Activated T-helper 2 cell treated with anti-CD3 and anti-CD28 coated beads, Interferon-gamma antibody, Interleukin-2, Interleukin-4, amounts not matched to agents 10 μg/mL and 5 μg/mL and 100 μg/mL, durations not matched to agents 14 hours and 24 hours and 36 hours (primary cell): ENCODE data around the gene MEMO1. TPM values are rescaled to one million over a fixed set of nuclear protein-coding genes. Genes with fewer than 3 reads are reported as not detected.
A peak's percentile ranks its signal among the peaks of the same experiment; 100 is the strongest.
"Not testable (repeated sequence)": the region's sequence is repeated elsewhere in the genome, so short reads cannot be mapped to it uniquely, and the experiment has no call there.

Experiments used
- DNase-seq: peaks from one replicate; pipeline ENCODE4 v3.0.0; 2021; ENCODE audit warnings: low spot score
- H3K27ac Mint-ChIP-seq: one replicate; pipeline ENCODE4 v1.8.0; 2021; ENCODE audit warnings: mixed read lengths
- H3K27me3 Mint-ChIP-seq: one replicate; pipeline ENCODE4 v1.8.0; 2021; ENCODE audit warnings: low read depth, mixed read lengths
- H3K36me3 Mint-ChIP-seq: one replicate; pipeline ENCODE4 v1.8.0; 2021; ENCODE audit warnings: low read depth, mixed read lengths
- H3K4me1 Mint-ChIP-seq: one replicate; pipeline ENCODE4 v1.8.0; 2021; ENCODE audit warnings: low read depth, mixed read lengths
- H3K4me3 Mint-ChIP-seq: one replicate; pipeline ENCODE4 v1.8.0; 2021; ENCODE audit warnings: low read depth, mild to moderate bottlenecking, moderate library complexity, mixed read lengths
- H3K9me3 Mint-ChIP-seq: one replicate; pipeline ENCODE4 v1.8.0; 2021; ENCODE audit warnings: mixed read lengths
- intact Hi-C: fragments of 100-400 bp; cut with micrococcal nuclease; formaldehyde crosslinking; loops from one replicate; pipeline ENCODE4 v1.15.1; 2023
- total RNA-seq: library from RNA; stranded (reverse); gene quantifications from 2 replicates; pipeline ENCODE4 v1.2.3, GENCODE V29; 2022

MEMO1 gene
- 63.7 and 64.8 TPM in 2 replicates for total RNA-seq

GRCh38 chr2:32010670-32011484 is at the start of gene MEMO1:
TSS of gene MEMO1 (minus strand) at chr2:32011008. CDS start at chr2:32010247, 761 bp downstream.
- Mint-ChIP-seq H3K4me1 (peaks cover 34% of the 10 kb centered on the region), H3K4me3 (peak within 1 kb of the TSS; percentile 85), H3K27me3 (no peaks in the 10 kb centered on the region), H3K9me3 (no peaks in the 10 kb centered on the region), H3K27ac (peak within 1 kb of the TSS; percentile 93), H3K36me3 (peaks cover 19% of the 10 kb centered on the region)
- DNase-seq = peak; percentile 92
- intact Hi-C loops = loop anchor here (1.0 to 10.0 kb wide), 4 partner anchors 28 to 344 kb away; partner anchors contain the start of genes BIRC6, DPY30, SLC30A6 and SPAST

DNA sequence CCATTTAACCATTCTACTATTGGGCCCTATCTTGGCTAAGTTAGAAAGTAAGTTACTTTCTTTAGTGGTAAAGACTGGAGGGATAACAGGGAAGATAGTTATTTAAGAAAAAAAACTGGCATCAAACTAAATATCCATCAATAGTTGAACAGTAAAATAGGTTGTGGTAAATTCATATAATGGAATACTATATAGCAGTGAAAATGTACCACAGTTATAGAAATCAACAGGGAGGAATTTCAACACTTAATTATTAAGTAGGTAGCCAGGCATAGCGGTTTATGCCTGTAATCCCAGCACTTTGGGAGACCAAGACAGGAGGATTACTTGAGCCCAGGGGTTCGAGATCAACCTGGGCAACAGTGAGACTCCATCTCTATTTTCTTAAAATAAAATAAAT is 49.5 kb upstream of the MEMO1 start:
- Mint-ChIP-seq H3K27ac (no peak overlapping the region), H3K4me1 (peaks cover 8% of the 10 kb centered on the region), H3K27me3 (no peaks in the 10 kb centered on the region), H3K36me3 (no peaks in the 10 kb centered on the region), H3K9me3 (no peaks in the 10 kb centered on the region), H3K4me3 (no peak overlapping the region)
- intact Hi-C loops = no loop called here
- DNase-seq = no peak

- H3K4me1 Mint-ChIP-seq = peaks cover 6% of the 10 kb centered on the region
- intact Hi-C loops = no loop called here
- H3K4me3 Mint-ChIP-seq = no peak overlapping the region
- DNase-seq = no peak
- no peaks in the 10 kb centered on the region for H3K27me3 Mint-ChIP-seq
- H3K36me3 Mint-ChIP-seq = no peaks in the 10 kb centered on the region
- no peak overlapping the region for H3K27ac Mint-ChIP-seq
- no peaks in the 10 kb centered on the region for H3K9me3 Mint-ChIP-seq
These were observed 47.3 kb upstream of the MEMO1 start for GRCh38 chr2:32058130-32058529.

DNA sequence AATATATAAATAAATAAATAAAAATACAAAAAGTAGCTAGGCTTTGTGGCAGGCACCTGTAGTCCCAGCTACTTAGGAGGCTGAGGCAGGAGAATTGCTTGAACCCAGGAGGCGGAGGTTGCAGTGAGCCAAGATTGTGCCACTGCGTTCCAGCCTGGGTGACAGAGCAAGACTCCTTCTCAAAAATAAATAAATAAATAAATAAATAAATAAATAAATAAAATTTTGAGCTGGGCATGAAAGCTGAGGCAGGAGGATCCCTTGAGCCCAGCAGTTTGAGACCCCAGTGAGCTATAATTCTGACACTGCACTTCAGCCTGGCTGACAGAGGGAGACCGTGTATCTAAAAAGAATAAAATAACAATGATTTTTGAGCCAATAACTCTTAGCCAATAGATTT is 43.8 kb upstream of the MEMO1 start:
- H3K27ac Mint-ChIP-seq, H3K4me3 Mint-ChIP-seq, H3K27me3 Mint-ChIP-seq, DNase-seq, H3K36me3 Mint-ChIP-seq, H3K9me3 Mint-ChIP-seq, H3K4me1 Mint-ChIP-seq, intact Hi-C loops: not testable (repeated sequence)

DNA sequence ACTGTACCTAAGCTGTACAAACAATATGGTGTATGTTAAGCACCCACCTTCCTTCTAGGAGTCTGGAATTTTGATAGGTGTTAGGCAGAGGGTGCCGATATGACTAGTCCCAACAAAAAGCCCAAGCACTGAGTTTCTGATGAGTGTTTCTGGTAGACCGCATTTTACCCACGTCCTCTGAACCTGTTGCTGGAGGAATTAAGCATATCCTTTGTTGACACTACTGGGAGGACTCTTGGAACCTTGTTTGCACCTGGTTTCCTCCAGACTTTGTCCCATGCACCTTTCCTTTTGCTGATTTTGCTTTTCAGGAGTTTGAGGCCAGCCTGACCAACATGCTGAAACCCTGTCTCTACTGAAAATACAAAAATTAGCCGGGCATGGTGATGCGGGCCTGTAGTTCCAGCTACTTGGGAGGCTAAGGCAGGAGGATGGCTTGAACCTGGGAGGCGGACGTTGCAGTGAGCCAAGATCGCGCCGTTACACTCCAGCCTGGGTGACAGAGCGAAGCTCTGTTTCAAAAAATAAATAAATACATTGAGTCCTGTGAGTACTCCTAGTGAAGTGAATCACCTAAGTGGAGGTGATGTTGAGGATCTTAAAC is 41.1 kb upstream of the MEMO1 start:
- no peak for DNase-seq
- Mint-ChIP-seq H3K4me1 (no peaks in the 10 kb centered on the region), H3K4me3 (no peak overlapping the region), H3K9me3 (no peaks in the 10 kb centered on the region), H3K36me3 (no peaks in the 10 kb centered on the region), H3K27ac (no peak overlapping the region), H3K27me3 (no peaks in the 10 kb centered on the region)
- intact Hi-C loops = no loop called here

GRCh38 chr2:32043561-32043960 is 32.8 kb upstream of the MEMO1 start:
- H3K4me3 Mint-ChIP-seq = no peak overlapping the region
- H3K36me3 Mint-ChIP-seq = no peaks in the 10 kb centered on the region
- H3K9me3 Mint-ChIP-seq = no peaks in the 10 kb centered on the region
- no peaks in the 10 kb centered on the region for H3K27me3 Mint-ChIP-seq
- H3K4me1 Mint-ChIP-seq = peaks cover 7% of the 10 kb centered on the region
- no peak overlapping the region for H3K27ac Mint-ChIP-seq
- DNase-seq = no peak
- intact Hi-C loops = no loop called here

- intact Hi-C loops = loop anchor here (1.0 kb wide), 2 partner anchors 24 to 28 kb away; partner anchors contain the start of genes MEMO1 and SPAST
- Mint-ChIP-seq H3K4me1 (peaks cover 7% of the 10 kb centered on the region), H3K27me3 (no peaks in the 10 kb centered on the region), H3K36me3 (peaks cover 4% of the 10 kb centered on the region), H3K9me3 (no peaks in the 10 kb centered on the region), H3K27ac (peak within 1 kb of the TSS; percentile 83), H3K4me3 (peak within 1 kb of the TSS; percentile 83)
- peak; percentile 88 for DNase-seq
These were observed 28.8 kb upstream of the MEMO1 start, which contains the start of gene DPY30 for GRCh38 chr2:32039447-32040219. TSS of gene DPY30 (minus strand) at chr2:32039805. CDS start at chr2:32039456, 349 bp downstream.

GRCh38 chr2:32034198-32034887 is 23.5 kb upstream of the MEMO1 start:
- H3K27me3 Mint-ChIP-seq, H3K9me3 Mint-ChIP-seq, intact Hi-C loops, H3K4me3 Mint-ChIP-seq, DNase-seq: not testable (repeated sequence)
- Mint-ChIP-seq H3K27ac (peak overlapping the region; percentile 11), H3K36me3 (peaks cover 26% of the 10 kb centered on the region), H3K4me1 (peaks cover 12% of the 10 kb centered on the region)

- intact Hi-C loops = loop anchor here (10.0 kb wide), 1 partner anchor 336 kb away; the partner anchor contains the start of gene BIRC6
- H3K4me1 Mint-ChIP-seq, H3K27me3 Mint-ChIP-seq, H3K4me3 Mint-ChIP-seq, DNase-seq, H3K27ac Mint-ChIP-seq, H3K9me3 Mint-ChIP-seq: not testable (repeated sequence)
- peaks cover 24% of the 10 kb centered on the region for H3K36me3 Mint-ChIP-seq
These were observed 8.1 kb upstream of the MEMO1 start for GRCh38 chr2:32018789-32019482.

GRCh38 chr2:32012872-32013271 is 2.1 kb upstream of the MEMO1 start:
- no peaks in the 10 kb centered on the region for H3K9me3 Mint-ChIP-seq
- H3K36me3 Mint-ChIP-seq = peaks cover 17% of the 10 kb centered on the region
- DNase-seq = no peak
- intact Hi-C loops = loop anchor here (10.0 kb wide), 1 partner anchor 342 kb away; the partner anchor contains the start of gene BIRC6
- H3K4me3 Mint-ChIP-seq = no peak overlapping the region
- no peaks in the 10 kb centered on the region for H3K27me3 Mint-ChIP-seq
- no peak overlapping the region for H3K27ac Mint-ChIP-seq
- H3K4me1 Mint-ChIP-seq = peaks cover 23% of the 10 kb centered on the region

DNA sequence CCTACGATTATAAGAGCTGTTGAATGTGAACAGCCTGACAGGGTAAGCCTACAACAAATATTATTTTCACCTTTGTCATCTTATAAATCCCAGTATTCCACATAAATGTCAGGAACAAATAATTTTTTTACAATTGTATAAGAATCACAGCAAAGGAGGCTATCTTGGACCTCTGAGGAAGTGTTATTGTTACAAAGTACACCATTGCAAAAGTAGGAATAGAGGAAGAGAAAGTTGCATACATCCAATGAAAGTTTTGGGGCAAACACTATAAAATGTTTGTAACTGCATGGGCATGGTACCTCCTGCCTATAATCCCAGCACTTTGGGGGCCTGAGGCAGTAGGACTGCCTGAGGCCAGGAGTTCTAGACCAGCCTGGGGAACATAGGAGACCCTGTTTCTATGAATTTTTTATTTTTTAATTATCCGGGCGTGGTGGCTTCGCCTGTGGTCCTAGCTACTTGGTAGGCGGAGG is 715 bp upstream of the MEMO1 start:
- Mint-ChIP-seq H3K9me3 (no peaks in the 10 kb centered on the region), H3K27ac (peak overlapping the region; percentile 93), H3K36me3 (peaks cover 22% of the 10 kb centered on the region), H3K4me1 (peaks cover 31% of the 10 kb centered on the region), H3K27me3 (no peaks in the 10 kb centered on the region), H3K4me3 (peak overlapping the region; percentile 85)
- no peak for DNase-seq
- intact Hi-C loops = loop anchor here (1.0 to 10.0 kb wide), 4 partner anchors 28 to 343 kb away; partner anchors contain the start of genes BIRC6, DPY30, SLC30A6 and SPAST
